ENCODE data around the gene SUPT7L. TPM values are rescaled to one million over a fixed set of nuclear protein-coding genes. Genes with fewer than 3 reads are reported as not detected.

SUPT7L gene
- total and polyA plus RNA-seq, 2 of the 13 experiments (the other 11 are each of a cell fraction or from before 2014, with no cell fraction given), result 32.9 to 77.5 TPM

DNA sequence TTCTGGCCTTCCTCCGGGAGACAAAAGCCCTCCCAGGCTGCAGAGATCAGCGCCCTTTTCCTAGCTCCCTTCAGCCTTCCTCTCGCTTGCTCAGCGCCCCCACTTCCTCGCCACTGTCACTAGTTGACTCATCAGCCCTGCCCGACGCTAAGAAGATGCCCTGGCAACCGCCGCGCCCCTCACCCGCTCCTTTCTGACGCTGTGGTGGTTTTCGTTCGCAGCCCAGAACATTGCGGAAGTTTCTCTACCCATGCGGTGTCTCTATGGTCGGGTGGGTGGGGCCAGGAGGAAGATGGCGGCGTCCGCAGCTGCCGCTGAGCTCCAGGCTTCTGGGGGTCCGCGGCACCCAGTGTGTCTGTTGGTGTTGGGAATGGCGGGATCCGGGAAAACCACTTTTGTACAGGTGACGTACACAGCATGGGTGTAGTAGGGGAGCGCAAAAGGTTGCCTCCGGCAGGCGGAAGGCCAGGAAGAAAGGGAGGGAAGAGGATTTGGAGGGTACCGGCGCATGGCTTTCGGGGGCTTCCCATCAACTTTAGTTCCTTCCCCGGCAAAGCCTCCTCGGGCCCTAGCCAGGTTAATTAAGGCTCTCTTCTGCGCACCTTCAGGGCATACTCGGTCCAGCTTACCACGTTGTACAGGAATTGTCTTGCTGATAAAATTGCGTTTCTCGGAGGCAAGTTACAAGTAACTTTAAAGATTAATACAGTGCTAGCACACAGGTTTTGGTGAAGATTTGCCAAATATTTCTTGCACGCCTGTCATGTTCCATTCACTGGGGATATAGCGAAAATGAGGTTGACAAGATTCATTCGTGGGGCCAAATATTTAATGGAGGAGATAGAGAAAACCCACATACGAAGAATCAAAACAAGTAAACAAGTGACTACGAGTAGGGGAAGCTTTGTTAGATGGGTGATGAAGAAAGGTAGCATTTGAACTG lies 34.4 kb downstream of the SUPT7L start, which contains the start of the genes CCDC121 and GPN1 (continued):
- TF ChIP-seq, protein P1, sequence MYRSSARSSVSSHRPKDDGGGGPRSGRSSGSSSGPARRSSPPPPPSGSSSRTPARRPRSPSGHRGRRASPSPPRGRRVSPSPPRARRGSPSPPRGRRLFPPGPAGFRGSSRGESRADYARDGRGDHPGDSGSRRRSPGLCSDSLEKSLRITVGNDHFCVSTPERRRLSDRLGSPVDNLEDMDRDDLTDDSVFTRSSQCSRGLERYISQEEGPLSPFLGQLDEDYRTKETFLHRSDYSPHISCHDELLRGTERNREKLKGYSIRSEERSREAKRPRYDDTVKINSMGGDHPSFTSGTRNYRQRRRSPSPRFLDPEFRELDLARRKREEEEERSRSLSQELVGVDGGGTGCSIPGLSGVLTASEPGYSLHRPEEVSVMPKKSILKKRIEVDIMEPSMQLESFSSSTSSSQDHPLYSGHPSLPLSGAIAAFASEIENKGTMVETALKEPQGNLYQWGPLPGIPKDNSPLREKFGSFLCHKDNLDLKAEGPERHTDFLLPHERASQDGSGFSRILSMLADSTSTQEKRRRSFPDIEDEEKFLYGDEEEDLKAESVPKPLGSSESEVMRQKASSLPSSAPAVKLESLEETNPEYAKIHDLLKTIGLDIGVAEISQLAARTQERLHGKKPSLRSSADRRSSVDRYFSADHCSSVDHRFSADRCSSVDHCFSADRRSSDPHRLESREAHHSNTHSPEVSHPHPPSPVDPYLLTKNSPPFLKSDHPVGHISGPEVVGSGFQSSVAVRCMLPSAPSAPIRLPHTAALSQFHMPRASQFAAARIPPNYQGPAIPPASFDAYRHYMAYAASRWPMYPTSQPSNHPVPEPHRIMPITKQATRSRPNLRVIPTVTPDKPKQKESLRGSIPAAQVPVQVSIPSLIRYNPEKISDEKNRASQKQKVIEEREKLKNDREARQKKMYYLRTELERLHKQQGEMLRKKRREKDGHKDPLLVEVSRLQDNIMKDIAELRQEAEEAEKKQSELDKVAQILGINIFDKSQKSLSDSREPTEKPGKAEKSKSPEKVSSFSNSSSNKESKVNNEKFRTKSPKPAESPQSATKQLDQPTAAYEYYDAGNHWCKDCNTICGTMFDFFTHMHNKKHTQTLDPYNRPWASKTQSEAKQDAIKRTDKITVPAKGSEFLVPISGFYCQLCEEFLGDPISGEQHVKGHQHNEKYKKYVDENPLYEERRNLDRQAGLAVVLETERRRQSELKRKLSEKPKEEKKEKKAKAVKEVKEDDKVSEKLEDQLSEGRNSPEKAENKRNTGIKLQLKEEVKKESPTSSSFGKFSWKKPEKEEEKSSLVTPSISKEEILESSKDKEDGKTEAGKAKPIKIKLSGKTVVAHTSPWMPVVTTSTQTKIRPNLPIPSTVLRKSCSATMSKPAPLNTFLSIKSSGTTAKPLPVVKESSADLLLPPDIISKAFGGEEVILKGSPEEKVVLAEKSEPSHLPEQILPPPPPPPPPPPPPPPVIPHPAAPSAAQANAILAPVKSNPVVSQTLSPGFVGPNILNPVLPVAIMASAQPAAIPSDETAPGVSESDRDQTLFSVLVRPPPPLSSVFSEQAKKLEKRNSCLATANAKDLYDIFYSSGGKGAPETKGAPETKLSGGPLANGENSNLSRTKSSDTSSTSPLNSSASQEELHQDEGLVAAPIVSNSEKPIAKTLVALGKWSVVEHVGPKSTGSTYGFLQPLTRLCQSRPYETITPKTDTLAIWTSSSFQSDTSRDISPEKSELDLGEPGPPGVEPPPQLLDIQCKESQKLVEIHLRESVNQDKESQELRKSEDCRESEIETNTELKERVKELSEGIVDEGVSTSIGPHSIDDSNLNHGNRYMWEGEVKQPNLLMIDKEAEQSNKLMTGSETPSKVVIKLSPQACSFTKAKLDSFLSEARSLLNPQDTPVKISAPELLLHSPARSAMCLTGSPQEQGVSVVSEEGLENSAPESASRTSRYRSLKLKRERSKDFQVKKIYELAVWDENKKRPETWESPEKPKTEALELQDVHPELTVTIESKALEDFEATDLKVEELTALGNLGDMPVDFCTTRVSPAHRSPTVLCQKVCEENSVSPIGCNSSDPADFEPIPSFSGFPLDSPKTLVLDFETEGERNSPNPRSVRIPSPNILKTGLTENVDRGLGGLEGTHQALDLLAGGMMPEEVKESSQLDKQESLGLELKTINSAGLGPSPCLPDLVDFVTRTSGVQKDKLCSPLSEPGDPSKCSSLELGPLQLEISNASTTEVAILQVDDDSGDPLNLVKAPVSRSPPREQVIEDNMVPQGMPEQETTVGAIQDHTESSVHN (CRISPR knock-in tag; IDR thresholded peaks at IDR 0.05), result 0 out of 2 replicates have a peak, but pooled peaks have one; percentile 40
- TF ChIP-seq, protein P2, sequence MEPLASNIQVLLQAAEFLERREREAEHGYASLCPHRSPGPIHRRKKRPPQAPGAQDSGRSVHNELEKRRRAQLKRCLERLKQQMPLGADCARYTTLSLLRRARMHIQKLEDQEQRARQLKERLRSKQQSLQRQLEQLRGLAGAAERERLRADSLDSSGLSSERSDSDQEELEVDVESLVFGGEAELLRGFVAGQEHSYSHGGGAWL (CRISPR knock-in tag; IDR thresholded peaks at IDR 0.05), result peak; percentile 89; the same call in 1 of the 2 replicates
- no peak for TF ChIP-seq MIXL1 (CRISPR knock-in tag; IDR thresholded peaks at IDR 0.05)
- peak; percentile 95 for TF ChIP-seq ARHGAP35 (CRISPR knock-in tag; IDR thresholded peaks at IDR 0.05; ENCODE audit: borderline replicate concordance)
- TF ChIP-seq ETV5 (CRISPR knock-in tag; IDR thresholded peaks at IDR 0.05; ENCODE audit: borderline replicate concordance), result peak; percentile 74
- TF ChIP-seq TCF12 (IDR thresholded peaks at IDR 0.05), result no peak
- TF ChIP-seq TCF12 (CRISPR knock-in tag; IDR thresholded peaks at IDR 0.05), result 0 out of 2 replicates have a peak, but pooled peaks have one; percentile 43
- peak; percentile 94 for TF ChIP-seq HOXA3 (CRISPR knock-in tag; IDR thresholded peaks at IDR 0.05)
- TF ChIP-seq KLF11 (CRISPR knock-in tag; IDR thresholded peaks at IDR 0.05), result peak; percentile 86
- TF ChIP-seq, protein P3, sequence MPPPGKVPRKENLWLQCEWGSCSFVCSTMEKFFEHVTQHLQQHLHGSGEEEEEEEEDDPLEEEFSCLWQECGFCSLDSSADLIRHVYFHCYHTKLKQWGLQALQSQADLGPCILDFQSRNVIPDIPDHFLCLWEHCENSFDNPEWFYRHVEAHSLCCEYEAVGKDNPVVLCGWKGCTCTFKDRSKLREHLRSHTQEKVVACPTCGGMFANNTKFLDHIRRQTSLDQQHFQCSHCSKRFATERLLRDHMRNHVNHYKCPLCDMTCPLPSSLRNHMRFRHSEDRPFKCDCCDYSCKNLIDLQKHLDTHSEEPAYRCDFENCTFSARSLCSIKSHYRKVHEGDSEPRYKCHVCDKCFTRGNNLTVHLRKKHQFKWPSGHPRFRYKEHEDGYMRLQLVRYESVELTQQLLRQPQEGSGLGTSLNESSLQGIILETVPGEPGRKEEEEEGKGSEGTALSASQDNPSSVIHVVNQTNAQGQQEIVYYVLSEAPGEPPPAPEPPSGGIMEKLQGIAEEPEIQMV (CRISPR knock-in tag; IDR thresholded peaks at IDR 0.05; ENCODE audit: low read depth), result peak; percentile 95; the same call in 1 of the 2 replicates
- TF ChIP-seq ZNF430 (CRISPR knock-in tag; IDR thresholded peaks at IDR 0.05), result peak; percentile 84
- TF ChIP-seq CHD2 (IDR thresholded peaks at IDR 0.05; ENCODE audit: low read depth, low read length), result no peak
- TF ChIP-seq GATAD2A (CRISPR knock-in tag; IDR thresholded peaks at IDR 0.05), result peak; percentile 54; the same call in 1 of the 2 replicates
- no peak for TF ChIP-seq ZNF326 (CRISPR knock-in tag; IDR thresholded peaks at IDR 0.05; ENCODE audit: borderline replicate concordance)
- TF ChIP-seq ZNF124 (CRISPR knock-in tag; IDR thresholded peaks at IDR 0.05), result 0 out of 2 replicates have a peak, but pooled peaks have one; percentile 71
- peak; percentile 94 for TF ChIP-seq REPIN1 (CRISPR knock-in tag; IDR thresholded peaks at IDR 0.05; ENCODE audit: borderline replicate concordance, low read depth)
- no peak for TF ChIP-seq MATR3 (CRISPR knock-in tag; IDR thresholded peaks at IDR 0.05)
- TF ChIP-seq ZNF441 (CRISPR knock-in tag; IDR thresholded peaks at IDR 0.05; ENCODE audit: borderline replicate concordance), result peak; percentile 80; the same call in 1 of the 2 replicates
- TF ChIP-seq ZNF766 (CRISPR knock-in tag; IDR thresholded peaks at IDR 0.05; ENCODE audit: borderline replicate concordance), result no peak
- TF ChIP-seq ZNF720 (CRISPR knock-in tag; IDR thresholded peaks at IDR 0.05), result peak; percentile 31; the same call in 1 of the 2 replicates
